HG03442 (cell line): ENCODE data around the gene GRIN2A.

Source experiments
- ATAC-seq: cut with Tn5 transposase; IDR thresholded peaks from one replicate; pipeline ENCODE4 v1.9.1; 2021; ENCODE audit warnings: mild to moderate bottlenecking, moderate library complexity; ENCODE audit not compliant: unreplicated experiment

GRIN2A gene

DNA sequence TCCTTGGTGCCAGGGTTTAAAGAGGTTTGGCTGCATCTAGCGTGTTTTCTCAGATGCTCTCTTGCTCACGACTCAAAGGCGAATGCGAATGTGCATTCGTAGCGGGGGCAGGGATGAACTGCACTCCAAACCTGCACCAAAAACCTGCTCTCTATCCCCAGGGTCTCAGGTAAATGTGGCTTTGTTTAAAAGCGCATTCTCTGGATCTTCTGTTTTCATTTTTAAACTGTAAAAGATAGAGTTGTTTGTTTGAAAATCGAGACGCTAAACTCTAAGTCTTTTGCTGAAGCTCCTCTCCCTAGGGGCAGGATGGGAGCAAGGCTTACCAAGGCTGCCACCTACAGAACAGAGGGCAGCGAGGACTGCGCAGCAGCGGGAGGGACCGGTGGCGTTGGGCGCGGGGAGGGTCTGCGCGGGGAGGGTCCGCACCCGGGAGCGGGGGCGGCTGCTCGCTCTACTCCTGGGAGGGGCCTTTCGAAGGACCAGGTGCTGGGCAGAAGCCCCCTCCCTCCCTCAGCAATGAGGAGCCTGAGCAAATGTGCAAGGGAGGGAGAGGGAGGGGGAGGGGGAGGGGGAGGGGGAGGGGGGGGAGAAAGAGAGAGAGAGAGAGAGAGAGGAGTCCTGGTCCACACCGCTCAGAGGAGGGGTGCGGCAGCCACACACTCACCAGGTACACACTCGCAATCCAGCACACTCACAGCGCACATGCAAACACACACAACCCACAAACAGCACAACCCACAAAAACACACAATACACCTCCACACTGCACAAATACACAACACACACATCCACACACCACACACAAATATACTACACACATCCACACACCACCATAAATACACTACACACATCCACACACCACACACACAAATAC, 142.8 kb downstream of the GRIN2A start:
- no peak for ATAC-seq

DNA sequence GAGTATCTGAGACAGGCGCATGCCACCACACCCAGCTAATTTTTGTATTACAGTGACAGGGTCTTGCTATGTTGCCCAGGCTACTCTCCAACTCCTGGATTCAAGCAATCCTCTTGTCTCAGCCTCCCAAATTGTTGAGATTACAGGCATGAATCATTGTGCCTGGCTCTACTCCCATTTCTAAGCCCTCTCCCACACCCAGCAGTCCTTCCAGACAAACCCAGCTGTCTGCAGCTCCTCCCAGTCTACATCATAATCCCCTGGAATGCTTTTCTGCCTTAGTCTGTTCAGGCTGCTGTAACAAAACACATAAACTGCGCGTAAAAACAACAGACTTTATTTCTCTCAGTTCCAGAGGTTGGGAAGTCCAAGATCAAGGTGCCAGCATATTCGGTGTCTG, 144.5 kb downstream of the GRIN2A start:
- no peak for ATAC-seq

DNA sequence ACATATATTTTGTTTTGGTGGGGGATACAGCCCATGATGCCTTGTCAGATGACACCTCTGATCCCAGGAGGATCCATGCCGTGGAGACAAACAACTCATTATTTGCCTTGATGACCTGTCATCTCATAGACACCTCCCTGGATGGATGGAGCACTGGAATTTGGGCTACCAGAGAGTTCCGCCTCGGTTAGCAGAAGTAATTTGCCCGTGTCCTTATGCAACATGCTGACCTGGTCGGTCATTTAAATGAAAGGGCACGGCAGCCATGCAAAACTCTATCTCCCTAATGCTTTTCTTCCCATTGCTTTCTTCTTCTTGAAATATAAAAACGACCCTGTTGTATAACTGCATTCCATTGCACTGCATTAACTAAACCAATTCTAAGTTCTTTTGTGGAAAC, 145.3 kb downstream of the GRIN2A start:
- ATAC-seq: no peak

DNA sequence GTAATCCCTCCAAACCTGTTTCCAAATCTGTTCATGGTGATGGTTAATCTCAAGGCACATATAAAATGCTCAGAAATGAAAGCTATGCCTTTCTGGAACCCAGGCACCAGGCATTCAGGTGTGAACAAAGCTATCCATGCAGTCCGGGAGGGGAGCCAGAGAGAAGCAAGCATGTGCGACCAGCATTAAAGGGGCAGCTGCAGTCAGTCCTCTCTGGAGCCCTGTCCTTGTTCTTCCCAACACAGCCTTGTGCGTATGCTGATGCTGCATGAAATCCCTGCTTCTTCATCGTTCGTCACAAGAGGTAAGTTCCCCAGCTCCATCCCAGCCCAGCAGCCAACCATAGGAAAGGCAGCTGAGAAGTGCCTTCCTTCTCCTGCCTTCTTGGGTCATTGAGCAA, 148.7 kb downstream of the GRIN2A start:
- no peak for ATAC-seq

DNA sequence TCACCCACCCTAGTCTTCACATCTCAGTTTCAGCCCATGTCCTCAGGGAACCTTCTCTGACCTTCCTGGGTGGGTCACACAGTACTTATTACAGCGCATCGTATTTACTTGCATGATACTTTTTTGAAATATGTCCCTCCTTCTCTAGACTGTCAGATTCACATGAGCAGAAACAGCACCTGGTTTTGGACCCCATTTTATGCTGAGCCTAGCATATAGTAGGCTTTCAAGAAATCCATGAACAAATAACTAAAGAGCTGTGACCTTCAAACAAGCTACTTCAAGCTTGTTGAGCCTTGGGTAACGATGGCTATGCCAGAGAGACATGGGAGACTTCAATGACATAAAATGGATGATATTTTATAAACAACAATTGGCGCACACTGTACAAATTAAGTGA, 150.3 kb downstream of the GRIN2A start:
- ATAC-seq: no peak

DNA sequence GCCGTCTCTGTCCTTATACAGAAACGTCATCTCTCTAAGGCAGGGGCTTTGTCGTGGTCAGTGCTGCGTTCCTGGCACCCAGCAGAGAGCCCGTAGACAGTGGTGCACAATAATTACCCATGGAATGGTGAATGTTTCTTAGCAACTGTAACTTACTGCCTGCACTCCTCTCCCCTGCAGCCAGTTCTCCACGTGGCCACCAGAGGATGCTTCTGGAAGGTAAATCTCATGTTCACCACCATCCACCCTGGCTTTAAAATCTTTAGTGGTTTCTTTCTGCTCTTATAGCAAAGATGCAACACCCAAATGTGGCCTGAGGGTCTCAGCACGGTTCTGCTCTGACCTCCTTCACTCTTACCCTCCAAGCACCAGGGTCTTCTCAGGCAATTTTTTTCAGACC, 150.8 kb downstream of the GRIN2A start:
- ATAC-seq: no peak

DNA sequence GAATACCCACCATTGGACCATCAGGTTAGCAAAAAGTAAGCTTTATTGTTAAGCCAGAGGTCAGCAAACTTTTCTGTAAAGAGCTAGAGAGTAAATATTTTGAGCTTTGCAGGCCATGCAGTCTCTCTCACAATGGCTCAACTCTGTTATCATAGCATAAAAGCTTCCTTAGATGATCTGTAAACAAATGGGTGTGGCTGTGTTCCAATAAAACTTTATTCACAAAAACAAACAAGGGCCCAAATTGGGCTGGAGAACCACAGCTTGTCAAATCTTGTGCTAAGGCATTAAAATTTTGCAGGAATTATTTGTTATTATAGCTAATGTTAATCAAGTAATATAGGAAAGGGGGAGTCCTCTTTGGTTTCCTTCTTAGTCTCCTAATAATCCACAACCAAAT, 153.6 kb downstream of the GRIN2A start:
- ATAC-seq: no peak

DNA sequence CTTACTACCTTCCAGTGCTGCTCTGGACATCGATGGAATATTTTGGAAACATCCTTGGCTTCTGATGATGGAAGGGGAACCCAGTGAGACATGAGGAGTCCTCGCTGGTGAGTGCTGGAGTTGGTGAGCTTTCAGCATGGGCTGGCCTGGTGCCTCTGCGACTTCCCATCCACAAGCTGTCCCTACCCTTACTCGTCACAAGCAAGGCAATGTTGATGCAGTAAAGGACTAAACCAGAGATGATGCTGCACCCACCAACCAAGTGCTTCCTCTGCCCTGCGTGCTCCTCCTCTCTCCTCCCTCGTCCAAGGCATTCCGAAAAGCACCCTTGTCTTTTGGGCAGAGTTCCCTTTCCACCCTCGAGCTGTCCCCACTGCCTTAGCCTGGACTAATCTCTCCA, 154.7 kb downstream of the GRIN2A start:
- ATAC-seq: no peak

DNA sequence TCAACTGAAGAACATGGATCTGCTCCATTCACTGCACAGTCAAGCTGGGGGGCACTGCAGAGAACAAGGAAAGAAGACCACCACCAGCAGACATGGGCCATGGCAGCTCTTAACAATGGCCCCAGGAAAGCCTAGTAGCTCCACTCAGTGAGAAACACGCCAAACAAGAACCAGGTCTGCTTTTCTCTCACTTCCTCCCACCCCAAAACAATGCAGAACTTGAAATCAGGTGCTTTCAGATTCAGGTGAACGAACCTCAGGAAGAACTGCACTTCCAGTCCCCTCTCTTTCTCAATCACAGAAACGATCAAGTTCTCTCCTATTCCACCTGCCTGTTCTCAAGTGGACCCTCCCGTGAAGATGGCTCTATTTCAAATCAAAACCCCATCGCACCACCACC, 155.6 kb downstream of the GRIN2A start:
- ATAC-seq: no peak

DNA sequence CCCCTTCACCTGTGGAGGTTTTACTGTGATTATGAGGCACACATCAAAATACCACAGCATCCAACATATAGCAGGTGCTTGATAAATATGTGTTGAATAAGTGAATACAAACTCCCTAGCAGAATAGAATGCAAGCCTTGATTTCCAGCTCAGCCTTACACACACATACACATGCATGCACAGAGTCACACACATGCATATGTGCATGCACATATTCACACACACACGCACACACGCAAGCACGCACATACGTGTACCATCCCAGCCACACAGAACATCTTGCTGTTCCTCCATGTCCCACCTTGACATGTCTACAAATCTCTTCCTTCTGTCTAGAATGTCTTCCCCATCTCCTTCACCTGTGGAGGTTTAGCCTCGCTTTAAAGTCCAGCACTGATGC, 160.1 kb downstream of the GRIN2A start:
- ATAC-seq: no peak

DNA sequence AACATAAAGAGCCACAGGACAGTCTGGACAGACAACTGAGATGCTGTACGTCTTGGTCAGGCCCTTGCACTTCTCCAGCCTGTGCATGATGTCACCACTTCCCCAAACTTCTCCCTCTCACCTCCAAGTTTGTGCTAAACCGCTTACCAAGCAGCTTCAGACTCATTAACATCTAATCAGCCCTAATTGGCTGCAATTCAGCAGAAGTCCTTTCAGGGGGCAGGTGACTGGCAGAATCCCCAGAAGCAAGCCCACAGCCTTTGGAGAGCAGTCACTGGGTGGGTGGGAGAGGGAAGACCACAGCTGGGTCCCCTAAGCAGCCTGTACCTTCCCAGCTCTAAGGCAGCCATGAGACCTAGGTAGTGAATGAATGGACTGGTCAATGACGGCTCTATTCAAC, 161.4 kb downstream of the GRIN2A start:
- ATAC-seq: no peak

DNA sequence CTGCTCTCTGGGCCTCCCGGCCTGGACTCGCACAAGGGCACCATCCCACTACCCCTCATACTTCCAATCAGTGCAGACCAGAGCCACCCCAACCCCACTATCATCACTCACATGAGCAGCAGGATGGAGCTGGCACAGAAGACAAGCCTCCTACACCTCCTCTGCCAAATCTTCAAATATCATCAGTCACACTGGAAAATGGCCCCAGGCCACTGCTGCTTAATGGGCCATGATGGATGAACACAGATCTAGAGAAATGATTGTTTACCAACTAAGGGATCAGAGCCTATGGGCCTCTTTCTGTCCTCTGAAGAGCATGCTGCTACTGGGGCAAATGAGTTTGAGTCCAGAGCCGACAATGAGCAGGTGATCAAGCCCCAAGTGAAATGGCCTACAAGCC, 165.5 kb downstream of the GRIN2A start:
- ATAC-seq: no peak

DNA sequence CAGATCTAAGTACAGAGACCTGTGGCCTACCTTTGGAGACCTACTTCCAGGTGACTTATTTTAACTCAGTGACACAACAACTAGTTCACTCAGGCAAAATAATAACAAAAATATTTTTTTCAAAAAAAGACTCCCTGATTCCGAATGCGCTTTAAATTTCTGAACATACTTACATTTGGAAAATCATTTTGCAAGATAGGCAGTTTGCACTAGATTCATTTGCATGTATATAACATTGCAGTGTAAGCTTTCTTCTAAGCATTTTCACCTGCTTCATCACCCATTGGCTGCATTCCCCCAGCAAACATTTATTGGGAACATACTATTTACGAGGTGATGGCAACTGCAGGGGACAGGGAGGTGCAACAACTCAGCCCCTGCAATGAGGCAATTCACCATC, 166.8 kb downstream of the GRIN2A start:
- ATAC-seq: no peak

DNA sequence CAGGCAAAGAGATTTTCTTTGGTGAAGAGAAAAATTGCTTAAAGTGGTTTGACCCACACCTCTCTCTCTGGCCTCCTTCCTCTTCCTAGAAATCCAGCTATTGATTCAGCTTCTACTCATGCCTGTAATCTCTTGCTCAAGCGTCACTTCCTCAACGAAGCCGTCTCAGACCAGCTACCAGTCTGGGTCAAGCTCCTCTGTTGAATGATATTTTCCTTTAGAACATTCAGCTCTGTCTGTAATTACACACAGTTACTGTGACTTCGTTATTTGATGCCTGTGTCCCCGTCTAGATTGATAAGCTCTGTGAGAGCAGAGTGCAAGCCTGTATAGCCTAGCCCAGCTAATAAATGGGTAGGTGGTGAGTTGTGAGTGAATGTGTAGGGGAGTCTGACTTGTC, 168.5 kb downstream of the GRIN2A start:
- no peak for ATAC-seq

DNA sequence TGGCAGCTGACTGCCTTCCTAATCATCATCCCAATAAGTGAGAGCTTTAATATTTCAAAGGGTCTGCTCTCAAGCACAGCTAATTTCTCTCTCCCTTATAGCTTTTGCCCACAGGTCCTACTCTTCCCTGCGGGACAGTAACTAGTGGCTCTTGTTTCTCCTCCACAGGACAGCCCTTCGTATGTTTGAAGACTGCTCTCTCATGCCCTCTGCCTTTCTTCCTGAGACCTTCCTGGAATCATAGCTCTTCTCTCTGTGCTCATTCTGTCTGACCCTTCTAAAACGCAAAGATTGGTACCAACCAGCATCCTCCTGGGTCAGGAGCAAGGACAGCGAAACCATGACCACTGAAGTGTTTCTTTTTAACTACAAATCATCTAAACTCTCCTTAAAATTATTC, 168.9 kb downstream of the GRIN2A start:
- ATAC-seq: no peak

DNA sequence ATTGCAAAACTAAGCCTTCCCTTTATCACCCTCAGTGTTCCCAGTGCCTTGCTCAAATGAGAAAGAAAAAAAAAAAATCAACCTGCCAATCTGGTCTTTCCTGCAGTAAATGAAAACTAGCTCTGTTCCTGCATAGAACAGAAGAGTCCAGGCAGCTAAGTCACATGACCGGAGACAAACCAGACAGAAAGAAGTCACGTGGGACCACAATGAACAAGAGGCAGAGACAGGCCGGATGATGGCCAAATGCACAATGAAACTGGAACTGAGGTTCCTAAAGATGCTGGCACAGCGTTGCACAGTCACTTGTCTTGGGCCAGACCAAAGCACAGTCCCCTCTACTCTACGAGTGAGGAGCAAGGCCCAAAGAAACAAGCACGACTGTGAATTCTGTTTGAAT, 172.5 kb downstream of the GRIN2A start:
- no peak for ATAC-seq

DNA sequence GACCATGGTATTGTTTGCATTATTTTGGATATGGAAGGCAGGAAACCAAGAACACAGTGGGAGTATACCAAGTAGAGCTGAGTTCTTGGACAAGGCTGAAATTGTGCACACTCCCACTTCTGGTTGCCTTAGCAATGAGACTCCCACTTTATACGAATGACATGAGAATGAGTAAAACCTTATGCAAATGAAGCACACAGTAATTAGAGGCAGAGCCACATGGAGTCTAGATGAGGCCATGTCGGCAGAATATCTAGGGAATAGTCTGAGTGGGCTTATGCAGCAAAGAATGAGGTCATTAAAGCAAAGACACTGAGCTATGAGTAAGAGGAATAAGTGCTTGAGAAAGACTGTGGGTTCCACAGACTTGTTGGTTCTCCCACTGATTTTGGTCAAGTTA, 178.7 kb downstream of the GRIN2A start:
- ATAC-seq: no peak

DNA sequence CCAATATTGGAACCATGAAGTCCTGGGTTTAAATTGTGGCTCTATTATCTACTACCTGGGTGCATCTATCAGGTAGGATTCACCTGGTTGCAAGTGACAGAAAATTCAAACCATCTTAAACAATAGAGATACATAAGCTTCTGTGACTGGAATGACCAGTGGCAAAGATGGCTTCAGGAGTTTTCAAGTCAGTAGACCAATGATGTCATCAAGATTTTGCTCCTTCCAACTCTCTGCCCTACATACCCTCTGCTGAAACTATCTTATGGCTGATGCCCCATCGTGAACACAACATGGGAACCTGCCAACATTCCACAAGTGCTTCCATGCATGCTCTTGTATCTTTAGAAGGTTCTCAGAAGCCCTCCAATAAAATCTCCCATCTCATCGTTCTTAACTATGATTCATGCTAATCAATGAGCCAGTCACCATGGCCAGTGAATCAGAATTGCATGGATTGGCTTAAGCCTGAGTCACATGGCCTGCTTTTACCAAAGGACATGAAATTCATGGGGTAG, 180.9 kb downstream of the GRIN2A start:
- ATAC-seq: no peak

DNA sequence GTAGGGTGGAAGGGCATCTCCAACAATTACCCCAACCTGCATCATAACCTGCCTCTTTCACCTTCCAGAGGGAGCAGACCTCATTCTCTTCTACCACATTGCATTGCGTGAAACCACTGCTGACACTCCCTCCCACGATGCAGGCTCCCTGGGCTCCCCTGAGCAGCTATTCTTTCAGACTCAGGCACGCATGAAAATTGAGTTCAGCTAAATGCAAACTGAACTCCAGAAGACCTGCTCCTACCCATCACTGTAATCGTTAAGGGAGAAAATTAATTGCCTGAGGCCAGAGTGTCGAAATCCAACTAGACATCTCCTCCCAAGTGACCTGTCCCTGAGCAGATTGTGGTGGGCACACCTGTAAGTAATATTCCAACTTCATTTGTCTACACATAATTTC, 186.0 kb downstream of the GRIN2A start:
- no peak for ATAC-seq

DNA sequence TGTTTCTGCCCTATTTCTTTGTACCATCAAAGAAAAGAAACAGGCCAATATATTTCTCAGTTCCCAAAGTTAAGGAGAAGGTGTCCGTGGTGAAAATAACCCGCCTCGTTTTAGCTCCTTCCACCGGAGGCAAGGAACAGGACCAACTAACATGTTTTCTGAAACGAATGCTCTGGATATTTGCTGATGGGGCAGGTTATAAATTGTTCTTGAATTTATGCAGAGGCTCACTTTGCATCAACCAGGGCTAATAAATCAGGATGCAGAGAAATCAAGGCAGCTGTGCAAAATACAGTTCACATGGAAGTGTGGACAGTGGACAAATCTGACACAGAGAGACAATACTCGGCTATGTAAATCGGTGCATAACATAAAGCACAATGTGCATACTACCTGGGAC, 189.8 kb downstream of the GRIN2A start:
- ATAC-seq: no peak

DNA sequence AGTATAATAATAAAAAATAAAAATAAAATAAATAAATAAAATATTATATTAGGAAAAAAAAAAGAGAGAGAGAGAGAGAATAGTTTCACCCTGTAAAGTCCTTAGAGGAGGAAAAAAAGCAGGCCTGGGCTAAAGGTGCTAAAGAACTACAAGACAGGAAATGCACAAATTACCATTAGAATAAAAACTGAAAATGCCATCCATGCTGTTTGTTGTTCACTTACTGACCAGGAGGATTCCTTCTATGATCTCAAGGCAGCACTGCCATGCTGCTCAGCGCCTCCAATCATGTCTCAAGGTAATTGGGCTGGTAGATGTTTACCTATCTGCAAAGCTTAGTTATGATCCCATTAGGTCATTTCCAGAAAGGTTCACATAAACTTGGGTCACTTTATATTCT, 201.2 kb downstream of the GRIN2A start:
- ATAC-seq: no peak

DNA sequence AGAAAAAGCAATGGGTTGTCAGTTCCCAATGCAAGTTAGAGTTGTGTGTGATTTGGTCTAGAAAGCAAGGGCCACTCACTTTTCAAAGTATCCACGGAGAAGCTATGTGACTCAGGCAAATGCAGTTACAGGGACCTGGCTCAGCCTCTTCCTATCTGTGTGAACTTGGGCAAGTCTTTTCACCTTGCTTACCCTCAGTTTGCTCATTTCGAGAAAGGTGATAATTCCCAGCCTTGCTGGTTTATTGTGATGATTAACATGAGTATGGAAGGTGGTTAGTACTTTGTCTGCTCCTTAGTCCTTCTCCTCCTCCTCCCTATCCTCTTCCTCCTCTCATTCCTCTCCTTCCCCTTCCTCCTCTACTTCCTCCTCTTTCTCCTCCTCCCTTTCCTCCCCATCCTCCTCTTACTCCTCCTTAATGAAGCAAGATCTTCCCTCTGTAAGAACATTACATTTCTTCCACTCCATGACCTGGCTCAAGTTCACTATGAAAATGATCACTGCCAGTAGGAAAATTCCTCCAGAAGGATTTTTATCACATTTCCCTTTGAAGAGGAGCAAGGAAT, 204.0 kb downstream of the GRIN2A start:
- no peak for ATAC-seq
